ENCODE data around the gene METTL8. TPM values are rescaled to one million over a fixed set of nuclear protein-coding genes. Genes with fewer than 3 reads are reported as not detected.

The METTL8 gene
- total and polyA plus RNA-seq, 3 donors from 2014 or later, result 21.7 to 34.3 (median 24.3) TPM

DNA sequence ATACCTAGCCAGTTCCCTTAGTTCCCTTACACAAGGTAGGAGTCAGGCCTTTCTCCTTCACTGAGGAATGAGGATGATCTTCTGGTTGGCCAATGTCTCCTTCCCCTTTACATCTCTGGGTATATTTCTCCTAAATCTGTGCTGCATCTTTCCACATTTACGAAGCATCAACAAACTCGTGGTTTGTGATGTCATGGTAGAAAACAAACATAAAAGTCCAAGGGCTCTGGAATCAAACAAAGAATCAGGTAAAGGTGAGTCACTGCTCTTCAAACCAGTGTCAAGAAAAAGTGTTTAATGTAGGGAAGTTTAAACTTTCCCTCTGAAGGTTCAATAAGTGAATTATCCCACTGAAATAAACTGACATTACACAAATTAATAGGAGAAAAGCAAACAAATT, 122.9 kb downstream of the METTL8 start:
- Histone ChIP-seq H3K4me1 (no peaks in the 10 kb centered on the region), H3K4me3 (no peak overlapping the region), H3K9me3 (no peaks in the 10 kb centered on the region), H3K36me3 (ENCODE audit: low read depth, missing control alignments) (no peaks in the 10 kb centered on the region), H3K27me3 (no peaks in the 10 kb centered on the region), H3K27ac (no peak overlapping the region)
- DNase-seq, result no peak
- TF ChIP-seq CTCF (IDR thresholded peaks at IDR 0.05) (no peak), POLR2A (IDR thresholded peaks at IDR 0.05) (no peak)
- WGBS, 2 donors, result 93% methylated on average over 2 of the region's 2 CpGs
- intact Hi-C loops (cut with DNase I; ENCODE audit: low total_unique reads), result no loop called here

- TF ChIP-seq CTCF (IDR thresholded peaks at IDR 0.05) (no peak), POLR2A (IDR thresholded peaks at IDR 0.05) (no peak)
- Histone ChIP-seq H3K36me3 (ENCODE audit: low read depth, missing control alignments) (no peaks in the 10 kb centered on the region), H3K4me1 (no peaks in the 10 kb centered on the region), H3K4me3 (no peak overlapping the region), H3K27ac (no peak overlapping the region), H3K27me3 (no peaks in the 10 kb centered on the region), H3K9me3 (no peaks in the 10 kb centered on the region)
- intact Hi-C loops (cut with DNase I; ENCODE audit: low total_unique reads), result no loop called here
- 79 to 84% methylated on average over 6 of the region's 6 CpGs for WGBS, 2 donors
- DNase-seq, result no peak
Measured at GRCh38 chr2:171309455-171310286, 124.1 kb downstream of the METTL8 start.

DNA sequence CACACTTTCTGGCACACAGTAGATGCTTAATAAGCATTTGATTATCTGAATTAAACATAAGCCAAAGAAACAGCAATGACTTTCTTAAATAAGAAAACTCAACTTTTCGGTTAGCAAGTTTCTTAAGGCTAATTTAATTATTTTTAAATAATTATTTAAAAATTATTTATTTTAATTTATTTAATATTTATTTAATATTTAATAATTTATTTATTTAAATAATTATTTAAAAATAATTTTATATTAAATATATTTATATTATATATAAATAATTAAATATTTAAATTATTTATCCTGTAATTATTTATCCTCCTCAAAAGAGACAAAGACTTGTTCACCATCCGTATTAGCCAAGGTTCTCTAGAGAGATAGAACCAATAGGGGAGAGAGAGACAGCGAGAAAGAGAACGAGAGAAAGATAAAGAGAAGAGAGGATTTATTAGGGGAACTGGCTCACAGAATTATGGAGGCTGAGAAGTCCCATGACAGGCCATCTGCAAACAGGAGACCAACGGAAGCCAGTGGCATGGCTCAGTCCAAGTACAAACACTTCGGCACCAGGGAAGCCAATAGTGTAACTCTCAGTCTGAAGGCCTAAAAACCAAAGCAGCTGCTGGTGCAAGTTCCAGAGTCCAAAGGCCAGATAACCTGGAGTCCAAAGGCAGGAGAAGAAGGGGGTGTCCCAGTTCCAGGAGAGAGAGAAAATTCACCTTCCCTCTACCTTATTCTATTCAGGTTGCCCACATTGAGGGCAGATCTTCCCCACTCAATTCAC, 125.3 kb downstream of the METTL8 start:
- no peaks in the 10 kb centered on the region for H3K9me3 ChIP-seq
- no peak overlapping the region for H3K27ac ChIP-seq
- 95% methylated on average over 6 of the region's 6 CpGs for WGBS, 2 donors
- TF ChIP-seq POLR2A (IDR thresholded peaks at IDR 0.05) (no peak), CTCF (IDR thresholded peaks at IDR 0.05) (no peak)
- no peaks in the 10 kb centered on the region for H3K27me3 ChIP-seq
- no peaks in the 10 kb centered on the region for H3K36me3 ChIP-seq (ENCODE audit: low read depth, missing control alignments)
- intact Hi-C loops (cut with DNase I; ENCODE audit: low total_unique reads), result no loop called here
- no peak for DNase-seq
- no peaks in the 10 kb centered on the region for H3K4me1 ChIP-seq
- H3K4me3 ChIP-seq, result no peak overlapping the region

- Histone ChIP-seq H3K4me3 (no peak overlapping the region), H3K9me3 (no peaks in the 10 kb centered on the region), H3K27ac (no peak overlapping the region), H3K36me3 (ENCODE audit: low read depth, missing control alignments) (no peaks in the 10 kb centered on the region), H3K4me1 (no peaks in the 10 kb centered on the region), H3K27me3 (no peaks in the 10 kb centered on the region)
- TF ChIP-seq CTCF (IDR thresholded peaks at IDR 0.05) (no peak), POLR2A (IDR thresholded peaks at IDR 0.05) (no peak)
- intact Hi-C loops (cut with DNase I; ENCODE audit: low total_unique reads), result no loop called here
- WGBS, 2 donors, result 93 to 100% methylated on average over 4 of the region's 4 CpGs
- DNase-seq, result no peak
Measured at GRCh38 chr2:171307560-171307959, 126.2 kb downstream of the METTL8 start.
